ENCODE results near the gene SCAMP2.

GRCh38 chr15:74824976-74825375, 48.2 kb downstream of the SCAMP2 start:
- no peak for TF ChIP-seq POLR2AphosphoS5 (IDR thresholded peaks at IDR 0.05; ENCODE audit: borderline replicate concordance, low read depth, low read length)
- TF ChIP-seq EZH2 (IDR thresholded peaks at IDR 0.05), result no peak

Data from SK-N-MC (cell line).